BLaER1 (cell line): ENCODE results near the gene SH2D4B.

ENCODE experiments used
- H3K27ac ChIP-seq: shearing (Covaris generic); formaldehyde crosslinking; 2 replicates; pipeline ENCODE4 v1.8.1; 2022
- H3K27me3 ChIP-seq: shearing (Covaris generic); formaldehyde crosslinking; 2 replicates; pipeline ENCODE4 v1.8.1; 2022
- H3K36me3 ChIP-seq: shearing (Covaris generic); formaldehyde crosslinking; 2 replicates; pipeline ENCODE4 v1.8.1; 2022
- H3K4me1 ChIP-seq: shearing (Covaris generic); formaldehyde crosslinking; 2 replicates; pipeline ENCODE4 v1.8.1; 2022
- H3K4me2 ChIP-seq: shearing (Covaris generic); formaldehyde crosslinking; 2 replicates; pipeline ENCODE4 v1.8.1; 2022
- H3K4me3 ChIP-seq: shearing (Covaris generic); formaldehyde crosslinking; 2 replicates; pipeline ENCODE4 v1.8.1; 2022
- H3K9ac ChIP-seq: shearing (Covaris generic); formaldehyde crosslinking; 2 replicates; pipeline ENCODE4 v1.8.1; 2022
- H3K9me3 ChIP-seq: shearing (Covaris generic); formaldehyde crosslinking; 2 replicates; pipeline ENCODE4 v1.8.1; 2022
- H4K20me1 ChIP-seq: shearing (Covaris generic); formaldehyde crosslinking; 2 replicates; pipeline ENCODE4 v1.8.1; 2022
- Cebpa-rat ChIP-seq: shearing (Covaris generic); IDR thresholded peaks from 2 replicates; pipeline ENCODE4 v1.8.1; 2022

The SH2D4B gene

DNA sequence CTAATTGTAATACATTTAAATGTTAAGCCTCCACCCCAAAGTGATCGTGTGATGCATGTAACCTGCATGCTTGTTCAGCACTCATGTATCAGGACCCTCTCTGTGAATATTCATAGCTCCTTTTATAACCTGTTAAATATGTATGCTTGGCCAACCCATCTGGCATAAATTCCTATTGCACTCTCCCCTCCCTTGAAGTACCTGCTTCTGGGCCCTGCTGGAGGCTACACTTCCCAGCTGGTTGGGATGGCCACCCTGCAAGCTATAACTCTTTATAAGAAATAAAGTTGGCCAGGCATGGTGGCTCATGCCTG, 149.7 kb downstream of the SH2D4B start:
- no peak overlapping the region for H3K4me2 ChIP-seq
- H4K20me1 ChIP-seq, result no peaks in the 10 kb centered on the region
- no peak overlapping the region for H3K9ac ChIP-seq
- no peaks in the 10 kb centered on the region for H3K36me3 ChIP-seq
- H3K27ac ChIP-seq, result no peak overlapping the region
- H3K4me1 ChIP-seq, result no peaks in the 10 kb centered on the region
- no peak for TF ChIP-seq Cebpa-rat
- no peaks in the 10 kb centered on the region for H3K9me3 ChIP-seq
- H3K4me3 ChIP-seq, result no peak overlapping the region
- no peaks in the 10 kb centered on the region; the same call in 1 of the 2 replicates for H3K27me3 ChIP-seq

GRCh38 chr10:80690434-80690833, 152.7 kb downstream of the SH2D4B start:
- H3K9me3 ChIP-seq, result no peaks in the 10 kb centered on the region
- no peak overlapping the region for H3K4me2 ChIP-seq
- H3K36me3 ChIP-seq, result no peaks in the 10 kb centered on the region
- H3K27me3 ChIP-seq, result no peaks in the 10 kb centered on the region; the same call in 1 of the 2 replicates
- H4K20me1 ChIP-seq, result no peaks in the 10 kb centered on the region
- TF ChIP-seq Cebpa-rat, result no peak
- H3K27ac ChIP-seq, result no peak overlapping the region
- no peaks in the 10 kb centered on the region for H3K4me1 ChIP-seq
- H3K4me3 ChIP-seq, result no peak overlapping the region
- H3K9ac ChIP-seq, result no peak overlapping the region

- no peak for TF ChIP-seq Cebpa-rat
- Histone ChIP-seq H3K27ac (no peak overlapping the region), H3K36me3 (no peaks in the 10 kb centered on the region), H3K4me1 (no peaks in the 10 kb centered on the region; the same call in 1 of the 2 replicates), H3K27me3 (no peaks in the 10 kb centered on the region), H4K20me1 (no peaks in the 10 kb centered on the region), H3K4me2 (no peak overlapping the region), H3K9me3 (no peaks in the 10 kb centered on the region), H3K4me3 (no peak overlapping the region), H3K9ac (no peak overlapping the region)
Observed at GRCh38 chr10:80691441-80691840, 153.7 kb downstream of the SH2D4B start.

DNA sequence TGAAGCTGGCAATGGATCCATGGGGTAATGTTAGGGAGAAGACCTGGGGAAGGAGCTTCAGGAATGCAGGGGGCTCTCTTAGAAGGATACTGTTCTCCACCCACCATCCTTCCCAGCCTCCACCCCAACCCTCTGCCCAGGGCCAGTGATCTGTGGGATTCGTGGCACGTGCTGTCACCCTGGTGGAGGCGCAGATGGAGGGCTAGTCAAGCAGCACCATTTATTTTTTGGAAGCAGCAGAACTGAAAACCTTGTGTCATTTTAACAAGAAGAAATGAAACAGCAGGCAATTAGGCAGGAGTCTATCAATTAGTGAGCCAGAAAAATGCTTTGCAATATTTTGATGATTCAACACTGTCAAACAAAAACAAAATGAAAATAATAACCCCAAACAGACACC, 155.9 kb downstream of the SH2D4B start:
- no peaks in the 10 kb centered on the region for H4K20me1 ChIP-seq
- H3K36me3 ChIP-seq, result no peaks in the 10 kb centered on the region
- H3K27me3 ChIP-seq, result no peaks in the 10 kb centered on the region
- H3K27ac ChIP-seq, result no peak overlapping the region
- no peaks in the 10 kb centered on the region for H3K9me3 ChIP-seq
- H3K4me3 ChIP-seq, result no peak overlapping the region
- H3K9ac ChIP-seq, result no peak overlapping the region
- TF ChIP-seq Cebpa-rat, result no peak
- H3K4me1 ChIP-seq, result peaks cover 18% of the 10 kb centered on the region
- H3K4me2 ChIP-seq, result no peak overlapping the region

GRCh38 chr10:80694930-80695329, 157.2 kb downstream of the SH2D4B start:
- no peak overlapping the region for H3K27ac ChIP-seq
- H3K9me3 ChIP-seq, result no peaks in the 10 kb centered on the region
- H3K9ac ChIP-seq, result no peak overlapping the region
- H3K4me1 ChIP-seq, result peaks cover 25% of the 10 kb centered on the region
- H3K4me3 ChIP-seq, result no peak overlapping the region
- no peaks in the 10 kb centered on the region for H3K27me3 ChIP-seq
- TF ChIP-seq Cebpa-rat, result no peak
- no peaks in the 10 kb centered on the region for H3K36me3 ChIP-seq
- no peaks in the 10 kb centered on the region for H4K20me1 ChIP-seq
- H3K4me2 ChIP-seq, result no peak overlapping the region
